ACHN (cell line): ENCODE data around the gene NFASC.

Source experiments
- DNase-seq: peaks from one replicate; pipeline ENCODE4 v3.0.0-alpha.2; 2015
- in situ Hi-C: cut with HindIII; loops from 2 replicates; pipeline ENCODE4 v1.10.0; 2017; ENCODE audit warnings: low sequenced_read_pairs, low pct_ligation_motif_present, low pct_unique_long_range_greater_than_20kb

NFASC gene

GRCh38 chr1:204968135-204968534, 97.5 kb downstream of the NFASC start:
- in situ Hi-C loops, result no loop called here
- no peak for DNase-seq

GRCh38 chr1:204968951-204969350, 98.3 kb downstream of the NFASC start:
- in situ Hi-C loops, result no loop called here

GRCh38 chr1:204970937-204971336, 100.3 kb downstream of the NFASC start:
- in situ Hi-C loops, result no loop called here
- DNase-seq, result no peak

More at GRCh38 chr1:204968951-204969350, 98.3 kb downstream of the NFASC start:
- no peak for DNase-seq

GRCh38 chr1:204971517-204972336, 101.1 kb downstream of the NFASC start:
- in situ Hi-C loops, result no loop called here
- DNase-seq, result peak; percentile 68

- no peak for DNase-seq
- in situ Hi-C loops, result no loop called here
Measured at GRCh38 chr1:204972426-204972825, 101.8 kb downstream of the NFASC start.

GRCh38 chr1:204973449-204973848, 102.8 kb downstream of the NFASC start:
- DNase-seq, result no peak
- in situ Hi-C loops, result no loop called here

GRCh38 chr1:204974327-204974726, 103.7 kb downstream of the NFASC start:
- in situ Hi-C loops, result no loop called here
- DNase-seq, result no peak

GRCh38 chr1:204975021-204975420, 104.4 kb downstream of the NFASC start:
- in situ Hi-C loops, result no loop called here
- no peak for DNase-seq

- peak; percentile 62 for DNase-seq
- in situ Hi-C loops, result no loop called here
Measured at GRCh38 chr1:204975568-204976235, 105.0 kb downstream of the NFASC start.

- DNase-seq, result no peak
- in situ Hi-C loops, result no loop called here
Measured at GRCh38 chr1:204976646-204977045, 106.0 kb downstream of the NFASC start.

GRCh38 chr1:204977318-204977717, 106.7 kb downstream of the NFASC start:
- no peak for DNase-seq
- in situ Hi-C loops, result no loop called here

GRCh38 chr1:204978782-204979181, 108.1 kb downstream of the NFASC start:
- in situ Hi-C loops, result no loop called here
- DNase-seq, result no peak

GRCh38 chr1:204979306-204979705, 108.6 kb downstream of the NFASC start:
- in situ Hi-C loops, result no loop called here
- no peak for DNase-seq

- in situ Hi-C loops, result no loop called here
- DNase-seq, result no peak
Measured at GRCh38 chr1:204979891-204980649, 109.4 kb downstream of the NFASC start.

- DNase-seq, result no peak
- in situ Hi-C loops, result no loop called here
Measured at GRCh38 chr1:204980840-204981405, 110.3 kb downstream of the NFASC start.

GRCh38 chr1:204983136-204983535, 112.5 kb downstream of the NFASC start:
- no peak for DNase-seq
- in situ Hi-C loops, result no loop called here

GRCh38 chr1:204983881-204984280, 113.2 kb downstream of the NFASC start:
- in situ Hi-C loops, result no loop called here
- DNase-seq, result no peak

- in situ Hi-C loops, result no loop called here
- no peak for DNase-seq
Measured at GRCh38 chr1:204984499-204984898, 113.8 kb downstream of the NFASC start.

GRCh38 chr1:204986181-204986580, 115.5 kb downstream of the NFASC start:
- in situ Hi-C loops, result no loop called here
- no peak for DNase-seq
